Parathyroid adenoma (tissue), 2 donors: Measurements from ENCODE around the gene DPH7.

ENCODE experiments used
- H2AFZ ChIP-seq: fragments of 300-600 bp; sonication (generic); one replicate; pipeline ENCODE4 v1.7.0; 2017; ENCODE audit warnings: antibody characterized with exemption, mild to moderate bottlenecking
- H3K27ac ChIP-seq: fragments of 300-600 bp; sonication (generic); one replicate; pipeline ENCODE4 v1.7.0; 2017
- H3K27me3 ChIP-seq: fragments of 300-600 bp; sonication (generic); one replicate; pipeline ENCODE4 v1.7.0; 2017; ENCODE audit warnings: low read length; ENCODE audit not compliant: control insufficient read depth, insufficient read depth
- H3K36me3 ChIP-seq: fragments of 300-600 bp; sonication (generic); one replicate; pipeline ENCODE4 v1.7.0; 2017; ENCODE audit warnings: low read length; ENCODE audit not compliant: control insufficient read depth, insufficient read depth
- H3K4me1 ChIP-seq: fragments of 300-600 bp; sonication (generic); one replicate; pipeline ENCODE4 v1.7.0; 2017; ENCODE audit warnings: control low read depth
- H3K4me2 ChIP-seq: fragments of 300-600 bp; sonication (generic); one replicate; pipeline ENCODE4 v1.7.0; 2017; ENCODE audit warnings: low read length
- H3K4me3 ChIP-seq: fragments of 300-600 bp; sonication (generic); one replicate; pipeline ENCODE4 v1.7.0; 2017; ENCODE audit warnings: low read depth, low read length
- H3K79me2 ChIP-seq: fragments of 300-600 bp; sonication (generic); one replicate; pipeline ENCODE4 v1.7.0; 2017; ENCODE audit warnings: control low read depth
- H3K9ac ChIP-seq: fragments of 300-600 bp; sonication (generic); one replicate; pipeline ENCODE4 v1.7.0; 2017; ENCODE audit warnings: mild to moderate bottlenecking
- H3K9me3 ChIP-seq: fragments of 300-600 bp; sonication (generic); one replicate; pipeline ENCODE4 v1.7.0; 2017; ENCODE audit warnings: low read length; ENCODE audit not compliant: control insufficient read depth
- TF ChIP-seq, protein P1 (sequence below): fragments of 300-600 bp; sonication (generic); IDR thresholded peaks from one replicate; pipeline ENCODE4 v1.7.0; 2017; ENCODE audit warnings: antibody characterized with exemption, mild to moderate bottlenecking
- donor health status: primary hyperparathyroidism.

The DPH7 gene

GRCh38 chr9:137620581-137620980 is 41.9 kb upstream of the DPH7 start:
- Histone ChIP-seq H3K9ac (no peak overlapping the region), H3K9me3 (no peaks in the 10 kb centered on the region), H3K79me2 (peaks cover 40% of the 10 kb centered on the region), H3K27me3 (no peaks in the 10 kb centered on the region), H3K36me3 (no peaks in the 10 kb centered on the region), H2AFZ (no peak overlapping the region), H3K27ac (no peak overlapping the region), H3K4me3 (no peak overlapping the region), H3K4me1 (no peaks in the 10 kb centered on the region), H3K4me2 (no peak overlapping the region)
- TF ChIP-seq, protein P1, sequence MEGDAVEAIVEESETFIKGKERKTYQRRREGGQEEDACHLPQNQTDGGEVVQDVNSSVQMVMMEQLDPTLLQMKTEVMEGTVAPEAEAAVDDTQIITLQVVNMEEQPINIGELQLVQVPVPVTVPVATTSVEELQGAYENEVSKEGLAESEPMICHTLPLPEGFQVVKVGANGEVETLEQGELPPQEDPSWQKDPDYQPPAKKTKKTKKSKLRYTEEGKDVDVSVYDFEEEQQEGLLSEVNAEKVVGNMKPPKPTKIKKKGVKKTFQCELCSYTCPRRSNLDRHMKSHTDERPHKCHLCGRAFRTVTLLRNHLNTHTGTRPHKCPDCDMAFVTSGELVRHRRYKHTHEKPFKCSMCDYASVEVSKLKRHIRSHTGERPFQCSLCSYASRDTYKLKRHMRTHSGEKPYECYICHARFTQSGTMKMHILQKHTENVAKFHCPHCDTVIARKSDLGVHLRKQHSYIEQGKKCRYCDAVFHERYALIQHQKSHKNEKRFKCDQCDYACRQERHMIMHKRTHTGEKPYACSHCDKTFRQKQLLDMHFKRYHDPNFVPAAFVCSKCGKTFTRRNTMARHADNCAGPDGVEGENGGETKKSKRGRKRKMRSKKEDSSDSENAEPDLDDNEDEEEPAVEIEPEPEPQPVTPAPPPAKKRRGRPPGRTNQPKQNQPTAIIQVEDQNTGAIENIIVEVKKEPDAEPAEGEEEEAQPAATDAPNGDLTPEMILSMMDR = no peak

- Histone ChIP-seq H3K79me2 (peaks cover 36% of the 10 kb centered on the region), H3K4me1 (no peaks in the 10 kb centered on the region), H3K9me3 (no peaks in the 10 kb centered on the region), H3K4me2 (peak overlapping the region; percentile 82), H3K36me3 (no peaks in the 10 kb centered on the region), H3K27me3 (no peaks in the 10 kb centered on the region), H3K4me3 (peak overlapping the region; percentile 68), H2AFZ (no peak overlapping the region), H3K9ac (no peak overlapping the region), H3K27ac (peak overlapping the region; percentile 64)
- TF ChIP-seq, protein P1 = no peak
Measured at GRCh38 chr9:137620048-137620405, 41.3 kb upstream of the DPH7 start.

GRCh38 chr9:137619240-137620047 is 40.7 kb upstream of the DPH7 start:
- peaks cover 30% of the 10 kb centered on the region for H3K79me2 ChIP-seq
- no peaks in the 10 kb centered on the region for H3K4me1 ChIP-seq
- H3K9ac ChIP-seq = no peak overlapping the region
- H3K27me3 ChIP-seq = no peaks in the 10 kb centered on the region
- peak overlapping the region; percentile 64 for H3K27ac ChIP-seq
- H2AFZ ChIP-seq = peak overlapping the region; percentile 59
- peak overlapping the region; percentile 82 for H3K4me2 ChIP-seq
- no peaks in the 10 kb centered on the region for H3K36me3 ChIP-seq
- peak overlapping the region; percentile 68 for H3K4me3 ChIP-seq
- no peaks in the 10 kb centered on the region for H3K9me3 ChIP-seq
- TF ChIP-seq, protein P1 = no peak

GRCh38 chr9:137618105-137619067 is 39.7 kb upstream of the DPH7 start, which contains the start of gene EHMT1:
Gene EHMT1 (plus strand): TSS chr9:137619005. CDS start chr9:137619029, 24 bp downstream.
- Histone ChIP-seq H3K27ac (peak within 1 kb of the TSS; percentile 87), H3K9ac (peak within 1 kb of the TSS; percentile 72), H2AFZ (peak within 1 kb of the TSS; percentile 68), H3K4me1 (no peaks in the 10 kb centered on the region), H3K27me3 (no peaks in the 10 kb centered on the region), H3K9me3 (no peaks in the 10 kb centered on the region), H3K4me3 (peak within 1 kb of the TSS; percentile 94), H3K4me2 (peak within 1 kb of the TSS; percentile 98), H3K79me2 (peaks cover 22% of the 10 kb centered on the region), H3K36me3 (no peaks in the 10 kb centered on the region)
- TF ChIP-seq, protein P1 = no peak
